ENCODE results near the gene ODF2. TPM values are rescaled to one million over a fixed set of nuclear protein-coding genes. Genes with fewer than 3 reads are reported as not detected.

Gene ODF2
- total and polyA plus RNA-seq, 2 donors (not counting 3 experiments of a cell fraction or from before 2014, with no cell fraction given) = 16.7 to 49.5 TPM

DNA sequence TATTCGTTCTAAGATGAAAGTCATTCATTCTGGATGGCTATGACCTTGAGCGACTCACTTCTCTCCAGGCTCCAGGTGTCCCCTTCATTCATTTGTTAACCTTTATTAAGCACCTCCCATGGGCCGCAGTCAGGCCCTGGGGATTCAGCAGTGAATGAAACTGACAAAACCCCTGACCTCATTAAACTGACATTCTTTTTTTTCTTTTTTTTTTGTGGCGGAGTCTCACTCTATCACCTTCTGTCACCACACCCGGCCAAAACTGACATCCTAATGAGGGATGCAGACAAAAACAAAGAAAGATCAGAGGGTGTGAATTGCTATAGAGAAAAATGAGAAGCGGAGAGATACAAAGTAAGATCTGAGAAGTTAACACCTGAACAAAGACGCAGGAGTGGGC lies 16.5 kb upstream of the ODF2 start:
- Histone ChIP-seq H3K79me2 (ENCODE audit: control insufficient read depth, insufficient read depth, low read length) (no peaks in the 10 kb centered on the region), H3K4me1 (ENCODE audit: control insufficient read depth, extremely low read depth, insufficient read depth, low read length) (peaks cover 2% of the 10 kb centered on the region), H3K27me3 (ENCODE audit: control insufficient read depth in 2 of 2, insufficient read depth in 2 of 2, low read length in 2 of 2) (no peaks in the 10 kb centered on the region), H3K4me3 (replicated peaks in 1 of 3; ENCODE audit: insufficient read depth in 1 of 3, low read depth in 1 of 3, low read length in 3 of 3) (no peak overlapping the region), H3K27ac (ENCODE audit: insufficient read depth, low read depth, low read length) (no peak overlapping the region), H2AFZ (ENCODE audit: low read depth, low read length) (no peak overlapping the region), H3K9ac (replicated peaks; ENCODE audit: extremely low read depth, insufficient read depth, low read length) (no peak overlapping the region), H3K9me3 (replicated peaks; ENCODE audit: control insufficient read depth, insufficient read depth, low read length) (no peaks in the 10 kb centered on the region), H3K4me2 (ENCODE audit: insufficient read depth, low read length) (no peak overlapping the region), H4K20me1 (replicated peaks; ENCODE audit: control insufficient read depth, extremely low read depth, insufficient read depth, low read length) (no peaks in the 10 kb centered on the region), H3K36me3 (ENCODE audit: control insufficient read depth in 2 of 2, extremely low read depth in 1 of 2, insufficient read depth in 2 of 2, low read length in 2 of 2) (peaks cover 0 to 2% of the 10 kb centered on the region in 2 experiments), H3K9me1 (replicated peaks; ENCODE audit: control insufficient read depth, extremely low read depth, insufficient read depth, low read length) (no peaks in the 10 kb centered on the region)
- intact Hi-C loops (cut with micrococcal nuclease) (loop anchor here (2.0 to 5.0 kb wide), 3 partner anchors 66 to 126 kb away; partner anchors contain the start of genes GLE1 and SPTAN1), dilution Hi-C loops (cut with MboI; ENCODE audit: extremely low pct_ligation_motif_present, low sequenced_read_pairs) (no loop called here)
- ChIA-PET CTCF (interaction anchor here (0.5 to 2.9 kb wide), 53 partner anchors 10 to 323 kb away, joined by 3 to 57 read pairs (median 5); partner anchors contain the start of genes CERCAM, GLE1, ODF2 and SPTAN1), POLR2A (interaction anchor here (0.7 to 1.2 kb wide), 2 partner anchors 18 to 114 kb away, joined by 3 read pairs; partner anchors contain the start of genes CERCAM and SPTAN1)
- no peak for TF ChIP-seq CTCF (IDR thresholded peaks at IDR 0.05; ENCODE audit: extremely low read depth in 1 of 2, insufficient read depth in 1 of 2, low read depth in 1 of 2, low read length in 2 of 2)
- TF ChIP-seq POLR2A (IDR thresholded peaks at IDR 0.05; ENCODE audit: low read depth, low read length) = no peak
- TF ChIP-seq EZH2 (IDR thresholded peaks at IDR 0.05; ENCODE audit: borderline replicate concordance, low read depth, low read length, severe bottlenecking) = no peak
- TF ChIP-seq JUN (IDR thresholded peaks at IDR 0.05; ENCODE audit: borderline replicate concordance, insufficient read depth, insufficient read length, low read depth) = no peak
- no peak for TF ChIP-seq MYC (IDR thresholded peaks at IDR 0.05; ENCODE audit: low read depth, low read length)
- TF ChIP-seq, protein P1, sequence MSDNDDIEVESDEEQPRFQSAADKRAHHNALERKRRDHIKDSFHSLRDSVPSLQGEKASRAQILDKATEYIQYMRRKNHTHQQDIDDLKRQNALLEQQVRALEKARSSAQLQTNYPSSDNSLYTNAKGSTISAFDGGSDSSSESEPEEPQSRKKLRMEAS (IDR thresholded peaks at IDR 0.05; ENCODE audit: insufficient read depth, insufficient read length) = no peak
- TF ChIP-seq POLR2AphosphoS5 (IDR thresholded peaks at IDR 0.05; ENCODE audit: insufficient read depth, low read depth, low read length) = no peak
- TF ChIP-seq FOS (IDR thresholded peaks at IDR 0.05; ENCODE audit: borderline replicate concordance, insufficient read depth, low read length) = no peak
- no peak for TF ChIP-seq GATA2 (IDR thresholded peaks at IDR 0.05; ENCODE audit: insufficient read depth, insufficient read length, low read depth, low read length)
- DNase-seq (ENCODE audit: low read depth, low spot score) (no peak), FAIRE-seq (no peak)
- no TSS peak for BruUV-seq (replicated peaks)
